ENCODE data around the gene SP1. TPM values are rescaled to one million over a fixed set of nuclear protein-coding genes. Genes with fewer than 3 reads are reported as not detected.

Gene SP1
- total and polyA plus RNA-seq, 2 of the 4 experiments (the other 2 are of a cell fraction), result 19.7 to 53.6 TPM

DNA sequence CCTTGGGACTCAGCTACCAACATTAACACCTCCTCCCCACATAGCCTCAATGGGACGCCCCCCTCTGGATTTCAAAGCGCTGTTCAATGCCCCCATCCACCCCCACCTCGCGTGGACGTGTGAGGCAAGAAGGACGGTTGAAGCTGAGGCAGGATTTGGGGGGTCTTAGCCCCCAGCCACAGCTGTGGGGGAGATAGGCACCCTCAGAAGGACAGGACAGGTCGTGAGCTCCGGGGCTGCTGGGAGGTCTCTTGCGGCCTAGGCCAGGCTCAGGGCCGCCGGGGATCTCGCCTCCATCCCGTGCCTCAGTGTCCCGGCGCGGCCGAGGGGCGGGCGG, 35.5 kb upstream of the SP1 start:
- Histone ChIP-seq H3K9me3 (ENCODE audit: control insufficient read depth, insufficient read depth, low read length) (no peaks in the 10 kb centered on the region), H2BK120ac (ENCODE audit: low read depth, low read length) (peak overlapping the region; percentile 39; the same call in 1 of the 2 replicates), H3K27me3 (ENCODE audit: control insufficient read depth, insufficient read depth, low read length) (peaks cover 15% of the 10 kb centered on the region), H3K9ac (ENCODE audit: low read depth, low read length) (peak overlapping the region; percentile 34), H2BK15ac (ENCODE audit: low read depth, low read length) (no peak overlapping the region), H4K91ac (ENCODE audit: insufficient read depth, low read depth, low read length) (no peak overlapping the region; the same call in 1 of the 2 replicates), H2AK5ac (ENCODE audit: low read depth, low read length) (peak overlapping the region; percentile 27; the same call in 1 of the 2 replicates), H3K4ac (ENCODE audit: low read depth, low read length) (peak overlapping the region; percentile 81), H3K23ac (ENCODE audit: low read depth, low read length) (peak overlapping the region; percentile 59), H2BK5ac (ENCODE audit: low read depth, low read length, poor library complexity, severe bottlenecking) (no peak overlapping the region), H3K4me2 (ENCODE audit: low read depth, low read length) (peak overlapping the region; percentile 87), H4K5ac (ENCODE audit: low read depth, low read length) (peak overlapping the region; percentile 31; the same call in 1 of the 2 replicates), H3K9me1 (ENCODE audit: insufficient read depth, low read length) (peaks cover 9% of the 10 kb centered on the region; the same call in 1 of the 2 replicates), H2AFZ (replicated peaks; ENCODE audit: low read length, poor library complexity) (peak overlapping the region; percentile 94), H2BK20ac (ENCODE audit: low read depth, low read length) (peak overlapping the region; percentile 25; the same call in 1 of the 2 replicates), H3K18ac (ENCODE audit: low read depth, low read length) (peak overlapping the region; percentile 11; the same call in 1 of the 2 replicates), H2AK9ac (replicated peaks; ENCODE audit: low read depth, low read length, poor library complexity) (peak overlapping the region; percentile 75), H3K27ac (ENCODE audit: insufficient read depth, low read length) (no peak overlapping the region; the same call in 1 of the 2 replicates), H3K79me1 (ENCODE audit: low read depth in 1 of 2, low read length in 2 of 2) (no peaks in the 10 kb centered on the region), H3K4me1 (ENCODE audit: control insufficient read depth, insufficient read depth, low read length) (peaks cover 7% of the 10 kb centered on the region; the same call in 1 of the 2 replicates), H4K8ac (ENCODE audit: low read depth in 2 of 2, low read length in 2 of 2) (peak overlapping the region; percentile 33 to 90; a peak in 3 of 4 replicates), H3K36me3 (ENCODE audit: control insufficient read depth, insufficient read depth, low read length) (no peaks in the 10 kb centered on the region), H4K20me1 (ENCODE audit: insufficient read depth, low read length) (no peaks in the 10 kb centered on the region), H3K4me3 (ENCODE audit: insufficient read depth, low read depth, low read length) (peak overlapping the region; percentile 76), H3K56ac (ENCODE audit: extremely low read depth, insufficient read depth, low read length) (no peak overlapping the region), H3K14ac (replicated peaks; ENCODE audit: low read depth, low read length) (peak overlapping the region; percentile 83; the same call in 1 of the 2 replicates)
- TF ChIP-seq RAD21 (IDR thresholded peaks at IDR 0.05; ENCODE audit: low read length) (no peak), CEBPB (IDR thresholded peaks at IDR 0.05; ENCODE audit: low read depth, low read length) (no peak), FOS (IDR thresholded peaks at IDR 0.05; ENCODE audit: low read depth, low read length) (no peak), BHLHE40 (IDR thresholded peaks at IDR 0.05; ENCODE audit: low read depth, low read length) (no peak), SMC3 (IDR thresholded peaks at IDR 0.05; ENCODE audit: low read depth, low read length) (no peak), CHD1 (IDR thresholded peaks at IDR 0.05; ENCODE audit: low read depth, low read length) (no peak), POLR2A (IDR thresholded peaks at IDR 0.05; ENCODE audit: low read depth, low read length) (no peak), MAZ (IDR thresholded peaks at IDR 0.05; ENCODE audit: borderline replicate concordance, low read depth, low read length) (no peak), RFX5 (IDR thresholded peaks at IDR 0.05; ENCODE audit: low read depth, low read length) (no peak), NFE2L2 (IDR thresholded peaks at IDR 0.05; ENCODE audit: low read depth, low read length) (no peak)
- TF ChIP-seq, protein P1, sequence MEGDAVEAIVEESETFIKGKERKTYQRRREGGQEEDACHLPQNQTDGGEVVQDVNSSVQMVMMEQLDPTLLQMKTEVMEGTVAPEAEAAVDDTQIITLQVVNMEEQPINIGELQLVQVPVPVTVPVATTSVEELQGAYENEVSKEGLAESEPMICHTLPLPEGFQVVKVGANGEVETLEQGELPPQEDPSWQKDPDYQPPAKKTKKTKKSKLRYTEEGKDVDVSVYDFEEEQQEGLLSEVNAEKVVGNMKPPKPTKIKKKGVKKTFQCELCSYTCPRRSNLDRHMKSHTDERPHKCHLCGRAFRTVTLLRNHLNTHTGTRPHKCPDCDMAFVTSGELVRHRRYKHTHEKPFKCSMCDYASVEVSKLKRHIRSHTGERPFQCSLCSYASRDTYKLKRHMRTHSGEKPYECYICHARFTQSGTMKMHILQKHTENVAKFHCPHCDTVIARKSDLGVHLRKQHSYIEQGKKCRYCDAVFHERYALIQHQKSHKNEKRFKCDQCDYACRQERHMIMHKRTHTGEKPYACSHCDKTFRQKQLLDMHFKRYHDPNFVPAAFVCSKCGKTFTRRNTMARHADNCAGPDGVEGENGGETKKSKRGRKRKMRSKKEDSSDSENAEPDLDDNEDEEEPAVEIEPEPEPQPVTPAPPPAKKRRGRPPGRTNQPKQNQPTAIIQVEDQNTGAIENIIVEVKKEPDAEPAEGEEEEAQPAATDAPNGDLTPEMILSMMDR (conservative IDR thresholded peaks at IDR 0.05; ENCODE audit: low read depth, low read length), result no peak
- TF ChIP-seq, protein P2, sequence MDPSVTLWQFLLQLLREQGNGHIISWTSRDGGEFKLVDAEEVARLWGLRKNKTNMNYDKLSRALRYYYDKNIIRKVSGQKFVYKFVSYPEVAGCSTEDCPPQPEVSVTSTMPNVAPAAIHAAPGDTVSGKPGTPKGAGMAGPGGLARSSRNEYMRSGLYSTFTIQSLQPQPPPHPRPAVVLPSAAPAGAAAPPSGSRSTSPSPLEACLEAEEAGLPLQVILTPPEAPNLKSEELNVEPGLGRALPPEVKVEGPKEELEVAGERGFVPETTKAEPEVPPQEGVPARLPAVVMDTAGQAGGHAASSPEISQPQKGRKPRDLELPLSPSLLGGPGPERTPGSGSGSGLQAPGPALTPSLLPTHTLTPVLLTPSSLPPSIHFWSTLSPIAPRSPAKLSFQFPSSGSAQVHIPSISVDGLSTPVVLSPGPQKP (IDR thresholded peaks at IDR 0.05; ENCODE audit: borderline replicate concordance, low read depth, low read length), result no peak
- in situ Hi-C loops (cut with MboI; ENCODE audit: low sequenced_read_pairs) (no loop called here), intact Hi-C loops (cut with micrococcal nuclease) (no loop called here), dilution Hi-C loops (cut with HindIII; ENCODE audit: low sequenced_read_pairs, unreplicated experiment) (no loop called here)
- ChIA-PET POLR2A (ENCODE audit: unreplicated experiment) (interaction anchor here (0.9 kb wide), 1 partner anchor 77 kb away, joined by 5 read pairs; no protein-coding TSS in a partner anchor), CTCF (interaction anchor here (0.7 to 2.1 kb wide), 13 partner anchors 9 to 279 kb away, joined by 3 to 14 read pairs (median 4); partner anchors contain the start of genes AAAS, SP1 and SP7)
- BruUV-seq (replicated peaks), result no TSS peak
- DNase-seq (no peak), ATAC-seq (ENCODE audit: low read depth) (no peak)
- 0% methylated on average over 6 of the region's 19 CpGs; no CpG with 5 or more reads in 1 of the 2 experiments for WGBS, 2 experiments (ENCODE audit: extremely low coverage in 2 of 2, insufficient read length in 1 of 2)

Data from IMR-90 (cell line).